HEK293T (cell line): ENCODE results near the gene FRMD4B.

Experiments
- CTCF ChIA-PET: fragments of 350-600 bp; formaldehyde crosslinking; extraction: SDS; loops from one replicate; lab custom pipeline; 2021; ENCODE audit warnings: antibody characterized with exemption, inconsistent platforms; lab: Yijun Ruan, JAX
- POLR2A ChIA-PET: fragments of 350-600 bp; formaldehyde crosslinking; extraction: SDS; loops from one replicate; lab custom pipeline; 2020; ENCODE audit warnings: antibody characterized with exemption, inconsistent platforms; lab: Yijun Ruan, JAX
- DNase-seq: peaks from one replicate; pipeline ENCODE4 v3.0.0; 2012; ENCODE audit warnings: mixed read lengths; ENCODE audit errors: extremely low spot score
- ARNT ChIP-seq: fragments of 450-650 bp; IDR thresholded peaks from 2 replicates; pipeline ENCODE4 v1.6.1; 2017; ENCODE audit warnings: mild to moderate bottlenecking
- BHLHE40 ChIP-seq: fragments of 450-650 bp; IDR thresholded peaks from 2 replicates; pipeline ENCODE4 v1.6.1; 2016; ENCODE audit warnings: mild to moderate bottlenecking, moderate library complexity, borderline replicate concordance
- CTBP1 ChIP-seq: fragments of 450-650 bp; IDR thresholded peaks from 2 replicates; pipeline ENCODE4 v1.6.1; 2016; ENCODE audit warnings: borderline replicate concordance
- ELF4 ChIP-seq: fragments of 450-650 bp; IDR thresholded peaks from 2 replicates; pipeline ENCODE4 v1.6.1; 2017; ENCODE audit warnings: antibody characterized with exemption
- FOXA1 ChIP-seq: fragments of 450-650 bp; IDR thresholded peaks from 2 replicates; pipeline ENCODE4 v1.6.1; 2016; ENCODE audit warnings: mild to moderate bottlenecking
- FOXK2 ChIP-seq: fragments of 450-650 bp; IDR thresholded peaks from 2 replicates; pipeline ENCODE4 v1.6.1; 2016; ENCODE audit warnings: mild to moderate bottlenecking
- FOXM1 ChIP-seq: fragments of 450-650 bp; IDR thresholded peaks from 2 replicates; pipeline ENCODE4 v1.6.1; 2017; ENCODE audit warnings: mild to moderate bottlenecking, borderline replicate concordance
- HDGF ChIP-seq: fragments of 450-650 bp; IDR thresholded peaks from 2 replicates; pipeline ENCODE4 v1.6.1; 2017; ENCODE audit warnings: antibody characterized with exemption, borderline replicate concordance
- L3MBTL2 ChIP-seq: fragments of 450-650 bp; conservative IDR thresholded peaks from 2 replicates; pipeline ENCODE4 v1.6.1; 2016; ENCODE audit warnings: mild to moderate bottlenecking
- LEF1 ChIP-seq: fragments of 450-650 bp; IDR thresholded peaks from 2 replicates; pipeline ENCODE4 v1.6.1; 2017; ENCODE audit warnings: mild to moderate bottlenecking, borderline replicate concordance
- NFRKB ChIP-seq: fragments of 450-650 bp; IDR thresholded peaks from 2 replicates; pipeline ENCODE4 v1.6.1; 2016; ENCODE audit warnings: mild to moderate bottlenecking, moderate library complexity
- SP1 ChIP-seq: fragments of 450-650 bp; IDR thresholded peaks from 2 replicates; pipeline ENCODE4 v1.6.1; 2017
- SUZ12 ChIP-seq: fragments of 450-650 bp; IDR thresholded peaks from 2 replicates; pipeline ENCODE4 v1.6.1; 2016; ENCODE audit warnings: mild to moderate bottlenecking
- TARDBP ChIP-seq: fragments of 450-650 bp; IDR thresholded peaks from 2 replicates; pipeline ENCODE4 v1.6.1; 2016
- ZNF384 ChIP-seq: fragments of 450-650 bp; IDR thresholded peaks from 2 replicates; pipeline ENCODE4 v1.6.1; 2016
- TF ChIP-seq, protein P1 (sequence below): fragments of 450-650 bp; IDR thresholded peaks from 2 replicates; pipeline ENCODE4 v1.6.1; 2016

FRMD4B gene

DNA sequence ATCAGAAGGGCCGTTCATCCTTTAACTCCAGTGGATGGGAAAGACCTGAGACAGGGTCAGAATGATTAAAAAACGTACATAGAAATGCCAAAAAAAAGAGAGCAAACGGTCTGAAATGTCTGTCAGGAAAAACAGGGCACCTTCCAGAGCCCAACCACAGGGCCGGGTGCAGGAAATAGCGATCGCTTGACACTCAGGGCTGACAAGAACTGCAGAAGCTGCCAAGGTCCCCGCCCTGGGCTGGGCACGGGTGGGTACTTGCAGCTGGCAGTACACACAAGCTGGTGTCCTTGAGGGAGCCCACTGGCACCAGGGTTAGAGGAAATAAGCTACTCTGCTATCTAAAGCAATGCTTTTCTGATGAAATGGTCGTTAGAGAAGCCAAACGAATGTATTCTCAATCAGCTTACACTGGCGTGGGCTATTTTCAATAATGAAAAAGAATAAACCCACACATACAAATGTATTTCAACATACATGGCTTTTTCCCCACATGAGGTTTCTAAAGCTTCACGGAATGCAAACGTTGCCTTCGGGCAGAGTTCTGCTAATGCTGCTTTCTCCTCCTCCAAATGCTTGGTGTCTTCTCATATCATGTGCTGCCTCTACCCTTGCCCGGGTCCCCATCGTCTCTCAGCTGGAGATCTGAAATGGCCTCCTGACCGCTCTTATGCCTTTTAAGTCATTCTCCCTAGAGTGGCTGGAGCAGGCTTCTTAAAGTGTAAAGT is 15.6 kb downstream of the FRMD4B start:
- DNase-seq = no peak
- CTCF ChIA-PET = interaction anchor here (1.1 kb wide), 1 partner anchor 81 kb away, joined by 3 read pairs; no protein-coding TSS in a partner anchor
- TF ChIP-seq ZNF384 = no peak
- TF ChIP-seq TARDBP = no peak
- no peak for TF ChIP-seq CTBP1
- no peak for TF ChIP-seq HDGF
- TF ChIP-seq SP1 = no peak
- TF ChIP-seq SUZ12 = no peak
- no peak for TF ChIP-seq ARNT
- TF ChIP-seq FOXM1 = no peak
- no peak for TF ChIP-seq FOXA1
- TF ChIP-seq, protein P1, sequence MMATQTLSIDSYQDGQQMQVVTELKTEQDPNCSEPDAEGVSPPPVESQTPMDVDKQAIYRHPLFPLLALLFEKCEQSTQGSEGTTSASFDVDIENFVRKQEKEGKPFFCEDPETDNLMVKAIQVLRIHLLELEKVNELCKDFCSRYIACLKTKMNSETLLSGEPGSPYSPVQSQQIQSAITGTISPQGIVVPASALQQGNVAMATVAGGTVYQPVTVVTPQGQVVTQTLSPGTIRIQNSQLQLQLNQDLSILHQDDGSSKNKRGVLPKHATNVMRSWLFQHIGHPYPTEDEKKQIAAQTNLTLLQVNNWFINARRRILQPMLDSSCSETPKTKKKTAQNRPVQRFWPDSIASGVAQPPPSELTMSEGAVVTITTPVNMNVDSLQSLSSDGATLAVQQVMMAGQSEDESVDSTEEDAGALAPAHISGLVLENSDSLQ = no peak
- TF ChIP-seq LEF1 = no peak
- TF ChIP-seq NFRKB = no peak
- no peak for TF ChIP-seq L3MBTL2
- no peak for TF ChIP-seq FOXK2
- no peak for TF ChIP-seq BHLHE40
- no peak for TF ChIP-seq ELF4
- POLR2A ChIA-PET = no interaction called here

DNA sequence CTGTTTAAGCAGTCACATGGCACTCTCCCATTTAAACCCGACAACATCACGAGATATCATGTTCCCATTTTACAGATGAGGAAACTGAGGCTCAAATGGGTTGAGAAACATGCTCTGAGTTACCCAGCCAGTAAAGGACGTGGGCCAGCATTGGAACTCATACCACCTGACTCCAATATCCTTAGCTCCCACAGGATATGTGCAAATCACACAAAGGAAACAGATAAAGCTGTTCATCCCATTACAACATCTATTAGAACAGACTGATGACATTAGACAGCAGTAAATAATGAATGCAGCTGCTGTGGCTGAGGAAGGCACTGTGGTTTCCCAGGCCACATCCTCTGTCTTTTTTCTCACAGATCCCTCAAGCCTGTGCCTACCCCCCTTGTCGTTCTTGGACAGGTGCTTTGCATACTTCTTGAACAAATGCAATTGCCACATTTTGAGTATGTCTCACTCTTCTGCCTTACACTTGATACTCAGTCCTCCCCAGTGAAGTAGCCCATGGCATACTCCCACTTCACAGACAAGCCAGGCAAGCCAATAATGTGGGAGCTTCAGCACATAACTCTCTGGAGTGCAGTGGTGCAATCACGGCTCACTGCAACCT is 17.7 kb downstream of the FRMD4B start:
- ChIA-PET POLR2A (no interaction called here), CTCF (no interaction called here)
- TF ChIP-seq HDGF = no peak
- TF ChIP-seq ARNT = no peak
- no peak for TF ChIP-seq SUZ12
- TF ChIP-seq ZNF384 = no peak
- TF ChIP-seq BHLHE40 = no peak
- TF ChIP-seq CTBP1 = no peak
- TF ChIP-seq TARDBP = no peak
- TF ChIP-seq FOXK2 = no peak
- no peak for DNase-seq

DNA sequence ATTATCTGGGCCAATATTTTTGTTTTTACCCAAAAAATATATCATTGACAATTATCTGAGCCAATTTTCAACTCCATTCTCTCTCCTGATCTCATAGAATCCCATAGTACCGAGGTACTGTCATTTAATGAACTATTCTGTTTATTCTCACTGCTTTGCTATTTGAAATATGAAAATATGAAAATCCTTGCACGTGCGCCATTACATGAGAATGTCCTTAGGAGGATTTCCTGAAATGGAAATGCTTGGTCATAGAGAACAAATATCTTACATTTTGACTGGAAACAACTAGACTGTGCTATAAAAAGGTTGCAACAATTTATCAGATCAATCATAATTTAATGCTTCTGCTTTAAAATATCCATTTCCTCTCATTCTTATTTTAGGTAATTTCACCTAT is 18.3 kb downstream of the FRMD4B start:
- no peak for DNase-seq
- TF ChIP-seq, protein P1 = no peak
- TF ChIP-seq FOXA1 = no peak
- no peak for TF ChIP-seq CTBP1
- ChIA-PET POLR2A (no interaction called here), CTCF (no interaction called here)

DNA sequence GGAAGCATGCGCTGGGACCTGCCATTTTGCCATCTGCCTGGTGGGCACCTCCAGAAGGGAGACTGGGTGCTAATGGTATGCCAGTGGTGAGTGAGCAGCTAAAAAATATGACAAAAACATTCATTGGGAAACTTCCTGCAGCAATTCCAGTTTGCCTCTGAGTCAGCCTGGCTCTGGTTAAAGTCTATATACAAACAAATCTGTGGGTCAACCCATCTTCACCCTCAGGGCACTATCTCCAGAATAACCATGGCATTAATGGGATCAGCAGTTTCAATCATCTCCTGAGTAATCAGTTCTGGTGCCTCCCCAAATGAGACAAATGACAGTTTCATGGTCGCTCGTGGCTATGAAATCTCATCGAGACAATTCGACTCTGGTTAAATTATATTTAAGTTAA is 21.5 kb downstream of the FRMD4B start:
- ChIA-PET POLR2A (no interaction called here), CTCF (interaction anchor here (0.7 kb wide), 1 partner anchor 114 kb away, joined by 4 read pairs; no protein-coding TSS in a partner anchor)
- TF ChIP-seq, protein P1 = no peak
- TF ChIP-seq HDGF (no peak), FOXA1 (no peak), ZNF384 (no peak), FOXM1 (no peak), L3MBTL2 (no peak), NFRKB (no peak), TARDBP (no peak), ARNT (no peak), LEF1 (no peak), BHLHE40 (no peak), SP1 (no peak), SUZ12 (no peak)
- no peak for DNase-seq

DNA sequence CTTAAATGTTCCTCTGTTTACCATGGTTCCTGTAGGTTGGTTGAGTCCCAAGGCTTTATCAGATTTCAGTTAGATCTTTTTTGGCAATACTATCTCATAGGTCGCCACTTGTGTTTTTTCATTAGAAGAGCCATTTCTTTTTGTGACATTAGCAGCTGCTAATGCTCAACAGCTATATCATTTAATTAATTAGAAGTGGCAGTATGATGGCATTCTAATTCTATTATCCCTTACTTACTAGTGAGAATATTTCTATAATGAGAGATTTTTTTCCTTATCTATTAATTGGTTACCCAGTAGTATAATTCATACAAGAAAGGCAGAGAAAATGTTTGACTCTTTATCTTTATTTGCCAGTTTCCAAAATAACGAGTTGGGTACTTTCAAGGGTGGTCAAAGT is 25.2 kb downstream of the FRMD4B start:
- ChIA-PET CTCF (no interaction called here), POLR2A (no interaction called here)
- DNase-seq = no peak
- TF ChIP-seq, protein P1 = no peak
- TF ChIP-seq TARDBP = no peak
- TF ChIP-seq HDGF = no peak
- no peak for TF ChIP-seq BHLHE40
- TF ChIP-seq LEF1 = no peak
- TF ChIP-seq SUZ12 = no peak
- no peak for TF ChIP-seq ARNT
- no peak for TF ChIP-seq FOXA1
- no peak for TF ChIP-seq CTBP1

DNA sequence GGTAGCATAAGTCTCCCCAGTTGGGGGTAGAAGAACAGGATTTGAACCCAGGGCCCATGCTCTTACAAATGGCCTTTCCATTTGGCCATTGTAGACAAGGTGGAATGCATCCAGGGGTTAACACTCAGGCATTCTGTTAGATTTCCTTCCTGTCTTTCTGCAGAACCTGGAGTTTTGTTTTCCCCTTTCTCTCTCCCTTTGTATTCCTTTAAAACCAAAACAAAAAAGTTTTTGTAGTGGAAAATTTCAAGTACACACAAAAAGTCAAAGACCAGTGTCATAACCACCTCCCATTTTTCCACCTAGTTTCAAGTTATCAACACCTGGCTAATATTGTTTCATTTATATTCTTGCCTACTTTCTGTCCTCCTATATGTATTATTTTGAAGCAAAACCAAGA is 26.0 kb downstream of the FRMD4B start:
- no peak for DNase-seq
- TF ChIP-seq BHLHE40 = no peak
- no peak for TF ChIP-seq SUZ12
- TF ChIP-seq CTBP1 = no peak
- TF ChIP-seq, protein P1 = no peak
- TF ChIP-seq FOXK2 = no peak
- no peak for TF ChIP-seq FOXA1
- TF ChIP-seq HDGF = no peak
- no peak for TF ChIP-seq L3MBTL2
- no peak for TF ChIP-seq ARNT
- no peak for TF ChIP-seq FOXM1
- no peak for TF ChIP-seq ZNF384
- no peak for TF ChIP-seq TARDBP
- TF ChIP-seq SP1 = no peak
- TF ChIP-seq NFRKB = no peak
- no peak for TF ChIP-seq LEF1
- no peak for TF ChIP-seq ELF4
- POLR2A ChIA-PET = no interaction called here
- CTCF ChIA-PET = no interaction called here
